IPS-NIHi11 (cell line): ENCODE results near the gene GMPR.

Source experiments
- DNase-seq: peaks from one replicate; pipeline ENCODE4 v3.0.0; 2012; ENCODE audit warnings: mixed read lengths, low spot score

The GMPR gene

DNA sequence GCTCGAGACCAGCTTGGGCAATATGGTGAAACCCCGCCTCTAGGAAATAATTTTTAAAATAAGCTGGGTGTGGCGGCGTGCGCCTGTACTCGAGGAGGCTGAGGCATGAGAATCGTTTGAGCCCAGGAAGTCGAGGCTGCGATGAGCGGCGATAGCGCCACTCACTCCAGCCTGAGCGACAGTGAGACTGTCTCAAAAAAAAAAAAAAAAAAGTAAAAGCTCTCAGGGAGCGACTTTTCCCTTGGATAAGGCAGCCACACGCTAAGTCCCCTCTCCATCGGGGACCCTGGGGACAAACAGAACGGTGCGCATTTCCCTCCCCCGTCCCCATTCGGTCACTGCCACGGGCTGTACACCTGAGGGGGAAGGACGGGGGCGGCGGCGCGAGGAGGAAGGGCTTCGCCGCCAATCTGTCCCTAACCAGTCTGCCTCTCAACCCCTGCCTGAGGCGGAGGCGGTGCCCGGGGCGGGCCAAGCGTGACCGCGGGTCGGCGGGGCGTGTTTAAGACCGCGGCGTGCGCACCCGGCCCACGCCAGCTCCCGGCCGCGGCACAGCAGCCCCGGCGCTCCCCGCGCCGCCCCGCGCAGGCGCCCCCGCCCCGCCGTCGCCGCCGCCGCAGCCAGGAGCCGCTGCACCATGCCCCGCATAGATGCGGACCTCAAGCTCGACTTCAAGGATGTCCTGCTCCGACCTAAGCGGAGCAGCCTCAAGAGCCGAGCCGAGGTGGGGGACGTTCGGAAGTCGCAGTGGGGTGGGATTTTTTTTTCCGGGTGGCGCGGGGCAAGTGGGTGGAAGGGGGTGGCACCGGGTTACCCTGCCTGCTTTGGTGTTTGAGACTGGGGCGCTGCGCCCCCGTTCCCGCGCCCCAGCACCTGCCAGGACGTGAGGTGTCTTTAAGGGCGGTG is at the start of gene GMPR:
Gene GMPR, plus strand, starts transcription at position 531 of the 906 bp plus-strand sequence. Its CDS starts 107 bp downstream, at position 638.
- DNase-seq, result peak; percentile 76

DNA sequence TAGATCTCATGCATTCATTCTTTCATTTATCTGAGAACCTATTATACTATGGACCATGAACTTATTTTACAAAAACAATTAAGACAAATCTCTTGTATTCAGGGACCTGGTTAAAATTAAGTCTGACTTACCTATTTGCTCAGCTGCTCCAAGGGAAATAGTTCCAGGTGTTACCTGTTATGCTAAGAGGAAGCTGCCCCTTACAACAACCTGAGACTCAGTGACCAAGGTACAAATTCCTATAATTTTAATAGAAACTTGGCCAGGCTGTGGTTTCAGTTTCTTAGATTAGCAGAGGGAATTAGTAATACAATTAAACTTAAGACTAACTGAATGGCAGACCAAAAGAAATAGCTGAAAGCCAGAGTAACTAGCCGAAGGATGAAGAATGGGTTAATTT is 48.2 kb upstream of the GMPR start:
- no peak for DNase-seq

DNA sequence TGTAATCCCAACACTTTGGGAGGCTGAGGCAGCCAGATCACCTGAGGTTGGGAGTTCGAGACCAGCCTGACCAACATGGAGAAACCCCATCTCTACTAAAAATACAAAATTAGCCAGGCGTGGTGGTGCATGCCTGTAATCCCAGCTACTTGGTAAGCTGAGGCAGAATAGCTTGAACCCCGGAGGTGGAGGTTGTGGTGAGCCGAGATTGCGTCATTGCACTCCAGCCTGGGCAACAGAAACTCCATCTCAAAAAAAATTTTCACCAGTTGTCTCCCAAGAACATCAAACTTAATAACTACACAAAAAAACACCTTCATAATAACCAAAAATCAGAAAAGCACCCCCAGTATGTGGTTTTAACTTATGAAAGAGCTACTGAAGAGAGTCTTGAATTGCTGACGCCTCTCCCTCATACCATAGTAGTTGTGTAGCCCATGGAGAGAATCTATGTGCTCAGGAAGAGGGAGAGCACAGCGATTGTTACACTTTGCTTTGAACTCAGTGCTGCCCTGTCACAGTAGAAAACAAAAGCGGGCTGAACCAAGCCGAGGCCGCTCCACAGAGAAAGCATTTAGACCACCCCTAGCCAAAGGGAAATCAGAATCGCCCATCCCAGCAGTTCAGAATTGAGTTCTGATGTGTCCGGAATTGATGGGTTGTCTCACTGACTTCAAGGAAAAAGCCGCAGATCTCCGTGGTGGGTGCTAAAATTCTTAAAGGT is 42.0 kb upstream of the GMPR start:
- no peak for DNase-seq

DNA sequence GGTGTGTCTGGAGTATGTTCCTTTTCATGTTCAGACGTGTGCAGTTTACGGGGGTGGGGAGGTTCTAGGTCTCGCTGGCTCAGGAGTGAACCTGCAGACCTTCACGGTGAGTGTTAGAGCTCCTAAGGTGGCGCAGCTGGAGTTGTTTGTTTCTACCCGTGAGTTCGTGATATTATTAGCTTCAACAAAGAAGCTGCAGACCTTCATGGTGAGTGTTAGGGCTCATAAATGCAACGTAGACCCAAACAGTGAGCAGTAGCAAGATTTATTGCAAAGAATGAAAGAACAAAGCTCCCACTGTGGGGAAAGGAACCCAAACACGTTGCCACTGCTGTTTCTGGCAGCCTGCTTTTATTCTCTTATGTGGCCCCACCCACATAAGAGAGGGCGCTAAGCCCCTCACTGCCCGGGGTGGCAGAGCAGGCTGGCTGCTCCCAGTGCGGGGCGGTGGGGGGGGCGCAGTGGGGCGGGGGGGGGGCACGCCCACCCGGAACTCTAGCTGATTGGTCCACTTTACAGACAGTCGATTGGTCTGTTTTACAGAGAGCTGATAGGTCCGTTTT is 41.3 kb upstream of the GMPR start:
- DNase-seq, result no peak

DNA sequence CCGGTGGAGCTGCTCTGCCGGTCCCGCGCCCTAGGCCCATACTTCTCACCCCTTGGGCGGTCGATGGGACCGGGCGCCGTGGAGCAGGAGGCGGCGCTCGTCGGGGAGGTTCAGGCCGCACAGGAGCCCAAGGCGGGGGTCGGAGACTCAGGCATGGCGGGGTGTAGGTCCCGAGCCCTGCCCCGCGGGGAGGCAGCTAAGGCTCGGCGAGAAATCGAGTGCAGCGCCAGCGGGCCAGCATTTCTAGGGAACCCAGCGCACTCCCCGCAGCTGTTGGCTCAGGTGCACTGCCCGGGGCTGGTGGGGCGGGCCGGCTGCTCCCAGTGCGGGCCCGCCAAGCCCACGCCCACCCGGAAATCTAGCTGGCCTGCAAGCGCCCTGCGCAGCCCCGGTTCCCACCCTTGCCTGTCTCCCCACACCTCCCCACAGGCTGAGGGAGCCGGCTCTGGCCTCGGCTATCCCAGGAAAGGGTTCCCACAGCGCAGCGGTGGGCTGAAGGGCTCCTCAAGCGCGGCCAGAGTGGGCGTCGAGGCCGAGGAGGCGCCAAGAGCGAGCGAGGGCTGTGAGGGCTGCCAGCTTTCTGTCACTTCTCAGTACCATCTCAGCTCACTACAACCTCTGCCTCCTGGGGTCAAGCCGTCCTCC is 40.2 kb upstream of the GMPR start:
- DNase-seq, result no peak

DNA sequence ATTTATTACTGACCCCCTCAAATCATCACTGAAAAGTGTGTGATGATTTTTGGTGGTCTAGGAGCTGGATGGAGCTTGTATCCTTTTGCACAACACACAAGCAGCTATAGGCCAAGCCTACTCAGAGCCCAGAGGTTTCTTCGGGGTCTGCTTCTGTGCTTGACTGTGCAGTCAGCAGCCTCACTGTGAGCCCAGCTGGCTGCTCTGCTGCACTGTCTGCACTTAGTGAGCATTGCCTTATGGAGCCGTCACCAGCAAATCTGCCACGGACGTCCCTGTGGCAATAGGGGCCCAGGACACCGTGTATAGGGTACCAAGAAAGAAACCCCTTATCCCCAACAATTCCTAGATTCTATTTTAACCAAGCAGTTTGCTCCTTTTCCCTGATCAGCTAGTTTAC is 38.6 kb upstream of the GMPR start:
- DNase-seq, result no peak

DNA sequence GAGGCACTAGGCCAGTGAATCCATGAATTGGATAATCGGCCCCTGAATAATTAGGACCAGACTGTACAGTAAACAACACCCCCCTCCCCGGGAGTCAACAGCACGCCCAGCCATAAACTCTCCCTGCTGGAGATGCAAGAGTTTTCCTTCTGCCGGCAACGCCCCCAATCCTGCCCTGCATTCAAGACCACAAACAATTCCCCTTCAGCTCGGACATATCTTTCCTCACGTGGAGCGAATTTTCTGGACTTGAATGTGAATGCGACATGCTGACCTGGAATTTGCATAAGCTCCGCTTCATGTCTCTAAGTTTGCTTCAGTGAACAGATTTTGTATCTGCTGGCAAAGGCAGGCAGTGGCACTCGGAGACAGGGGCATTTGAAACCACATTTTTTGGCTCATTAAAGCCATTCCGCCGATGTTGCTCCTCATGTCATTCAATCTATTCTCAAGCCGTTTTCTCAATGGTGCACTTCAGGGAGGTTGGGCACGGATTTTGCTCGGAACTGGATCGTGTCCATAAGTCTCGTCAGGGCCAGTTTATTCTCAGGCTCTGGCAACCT is 38.0 kb upstream of the GMPR start:
- DNase-seq, result no peak

DNA sequence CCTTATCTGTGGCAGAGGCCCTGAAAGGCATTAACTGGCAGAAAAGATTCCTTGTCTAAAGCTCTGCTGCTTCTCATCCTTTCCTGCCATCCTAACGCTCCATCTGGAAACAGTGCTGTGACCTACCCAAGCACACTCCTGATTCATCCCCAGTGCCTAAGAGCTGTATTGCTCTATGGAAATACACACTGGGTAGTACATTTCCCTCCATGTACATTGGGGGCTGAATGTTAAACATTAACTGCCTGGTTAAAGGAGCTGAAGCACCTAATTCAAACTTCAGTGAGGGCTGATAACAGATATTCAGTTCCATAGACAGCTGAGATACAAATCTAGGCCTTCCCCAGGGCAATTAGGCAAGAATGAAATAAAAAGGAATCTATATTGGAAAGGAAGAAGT is 36.7 kb upstream of the GMPR start:
- no peak for DNase-seq

DNA sequence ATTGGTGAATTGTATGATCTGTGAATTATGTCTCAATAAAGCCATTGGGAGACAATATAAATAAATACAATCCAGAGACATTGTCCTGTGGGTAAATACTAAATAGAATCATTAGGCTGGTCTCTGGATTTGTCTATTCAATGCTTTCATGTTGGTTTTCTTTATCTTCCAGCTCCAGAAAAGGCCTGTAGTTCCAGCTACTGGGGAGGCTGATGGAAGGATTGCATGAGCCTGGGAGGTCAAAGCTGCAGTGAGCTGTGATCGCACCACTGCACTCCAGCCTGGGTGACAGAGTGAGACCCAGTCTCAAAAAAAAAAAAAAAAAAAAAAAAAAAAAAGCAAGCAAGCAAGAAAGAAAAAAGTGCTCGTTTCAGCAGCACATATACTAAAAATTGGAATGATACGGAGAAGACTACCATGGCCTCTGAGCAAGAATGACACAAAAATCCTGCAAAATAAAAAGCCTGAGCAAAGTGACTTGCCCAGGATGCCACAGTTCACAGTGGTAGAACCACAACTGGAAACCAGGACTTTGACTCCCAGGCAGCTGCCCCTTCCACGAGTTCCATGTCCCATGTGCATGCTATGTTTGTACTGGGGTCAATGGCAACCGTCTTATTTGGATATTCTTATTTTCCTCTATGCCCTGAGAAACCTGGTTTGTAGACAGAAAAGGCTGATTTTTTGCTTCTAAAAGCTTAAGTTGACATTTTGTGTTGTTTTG is 33.6 kb upstream of the GMPR start:
- DNase-seq, result no peak

DNA sequence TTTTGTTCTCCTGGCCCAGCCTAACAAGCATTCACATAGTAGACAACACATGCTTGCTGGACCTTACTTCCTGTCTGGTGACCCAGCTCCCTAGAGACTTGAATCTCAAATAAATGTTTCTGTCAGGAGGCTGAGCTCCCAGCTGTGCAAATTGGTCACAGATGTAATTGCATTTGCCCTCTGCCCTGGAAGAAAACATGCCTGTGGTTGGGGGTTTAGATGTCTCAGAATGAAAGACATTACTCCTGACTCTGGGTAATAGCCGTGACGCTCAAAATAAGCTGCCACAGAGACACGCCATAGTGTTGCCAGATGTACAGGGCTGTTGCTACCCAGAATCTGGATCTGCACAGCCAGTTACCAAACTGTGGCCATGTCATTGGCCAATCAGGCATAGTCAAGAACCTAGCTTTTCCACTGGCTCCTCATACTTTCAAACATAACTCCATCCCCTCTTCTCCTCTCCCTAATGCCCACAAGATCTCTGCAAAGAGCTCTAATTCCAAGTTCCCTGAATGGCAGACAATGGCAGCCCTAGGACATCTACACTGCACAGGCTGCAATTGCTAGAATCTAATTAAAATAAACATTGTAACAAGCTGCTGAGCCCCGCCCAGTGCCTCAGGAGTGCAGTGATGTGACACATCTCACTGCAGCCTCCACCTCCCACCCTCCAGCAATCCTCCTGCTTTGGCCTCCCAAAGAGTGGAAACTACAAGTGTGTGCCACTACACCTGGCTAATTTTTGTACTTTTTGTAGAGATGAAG is 32.8 kb upstream of the GMPR start:
- no peak for DNase-seq

DNA sequence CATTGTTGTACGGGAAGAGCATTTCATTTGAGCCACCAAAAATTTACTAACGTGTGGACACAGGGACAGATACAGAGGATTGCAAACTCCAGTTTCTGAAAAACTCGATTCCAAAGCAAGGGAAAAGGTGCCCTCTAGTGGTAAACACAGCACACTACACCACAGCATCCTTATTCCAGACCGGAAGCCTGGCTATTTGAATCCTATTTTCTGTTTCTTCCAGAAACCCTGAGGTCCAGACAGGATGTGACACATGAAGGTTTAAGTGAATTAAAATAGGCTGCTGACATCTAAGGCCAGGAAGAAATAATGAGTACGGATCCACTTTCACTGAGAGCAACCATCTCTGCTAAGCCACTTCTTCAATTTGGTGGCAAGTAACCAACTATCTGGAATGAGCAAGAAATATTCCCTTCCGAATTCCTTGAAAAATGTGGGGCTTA is 31.8 kb upstream of the GMPR start:
- DNase-seq, result peak; percentile 79

DNA sequence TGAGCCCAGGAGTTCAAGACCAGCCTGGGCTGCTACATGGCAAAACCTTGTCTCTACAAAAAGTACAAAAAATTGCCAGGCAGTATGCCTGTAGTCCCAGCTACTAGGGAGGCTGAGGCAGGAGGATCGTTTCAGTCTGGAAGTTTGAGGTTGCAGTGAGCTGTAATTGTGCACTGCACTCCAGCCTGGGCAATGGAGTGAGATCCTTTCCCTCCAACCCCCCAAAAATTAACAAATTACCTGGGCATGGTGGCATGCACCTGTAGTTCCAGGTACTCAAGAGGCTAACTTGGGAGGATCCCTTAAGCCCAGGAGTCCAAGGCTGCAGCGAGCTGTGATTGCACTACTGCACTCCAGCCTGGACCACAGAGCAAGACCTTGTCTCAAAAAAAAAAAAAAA is 29.4 kb upstream of the GMPR start:
- no peak for DNase-seq

DNA sequence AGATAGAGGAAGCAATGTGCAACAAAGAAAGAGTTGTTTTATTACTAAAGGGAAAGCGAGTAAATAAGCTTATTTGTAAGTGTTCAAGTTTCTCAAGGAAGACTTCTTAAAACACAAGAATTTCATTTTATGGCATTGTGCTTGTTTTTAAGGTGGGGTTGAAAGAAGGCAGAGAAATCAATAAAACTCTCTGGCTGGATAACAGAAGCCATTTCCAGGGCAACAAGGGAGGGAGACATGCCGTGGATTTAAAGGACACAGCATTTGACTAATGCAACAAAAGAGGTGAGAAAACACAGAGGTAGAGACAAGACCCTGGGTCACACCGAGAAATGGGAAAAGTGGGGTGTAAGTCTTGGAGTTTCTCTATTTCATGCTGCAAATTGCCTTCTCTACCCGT is 28.8 kb upstream of the GMPR start:
- DNase-seq, result no peak

DNA sequence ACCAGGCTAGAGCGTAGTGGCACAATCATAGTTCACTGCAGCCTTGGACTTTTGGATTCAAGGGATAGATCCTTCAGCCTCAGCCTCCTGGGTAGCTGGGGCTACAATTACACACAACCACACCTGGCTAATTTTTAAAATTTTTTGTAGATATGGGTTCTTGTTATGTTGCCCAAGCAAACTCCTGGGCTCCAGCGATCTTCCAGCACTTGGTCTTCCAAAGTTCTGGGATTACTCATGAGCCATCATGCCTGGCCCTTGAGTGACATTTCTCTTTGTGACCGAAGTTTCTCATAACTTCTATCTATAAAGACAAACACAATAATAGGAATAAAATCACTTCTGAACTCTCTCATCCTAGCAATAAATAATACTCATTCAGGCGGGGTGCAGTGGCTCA is 26.1 kb upstream of the GMPR start:
- DNase-seq, result no peak

DNA sequence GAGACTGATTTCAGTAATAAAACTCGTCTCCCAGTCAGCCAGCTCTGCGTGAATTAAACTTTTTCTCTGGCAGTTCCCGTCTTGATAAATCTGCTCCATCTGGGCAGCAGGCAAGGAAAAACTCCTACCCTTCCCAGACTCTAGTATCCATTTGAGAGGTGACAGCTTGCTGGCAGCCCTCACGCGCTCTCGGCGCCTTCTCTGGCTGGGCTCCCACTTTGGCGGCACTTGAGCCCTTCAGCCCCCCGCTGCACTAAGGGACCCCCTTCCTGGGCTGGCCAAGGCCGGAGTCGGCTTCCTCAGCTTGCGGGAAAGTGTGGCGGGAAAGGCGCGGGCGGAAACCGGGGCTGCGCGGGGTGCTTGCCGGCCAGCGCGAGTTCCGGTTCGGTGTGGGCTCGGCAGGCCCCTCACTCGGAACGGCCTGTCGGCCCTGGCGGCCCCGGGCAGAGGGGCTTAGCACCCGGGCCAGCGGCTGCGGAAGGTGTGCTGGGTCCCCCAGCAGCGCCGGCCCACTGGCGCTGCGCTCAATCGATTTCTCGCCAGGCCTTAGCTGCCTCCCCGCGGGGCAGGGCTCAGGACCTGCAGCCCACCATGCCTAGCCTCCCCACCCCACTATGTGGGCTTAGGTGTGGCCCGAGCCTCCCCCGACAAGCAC is 21.8 kb upstream of the GMPR start:
- DNase-seq, result no peak

DNA sequence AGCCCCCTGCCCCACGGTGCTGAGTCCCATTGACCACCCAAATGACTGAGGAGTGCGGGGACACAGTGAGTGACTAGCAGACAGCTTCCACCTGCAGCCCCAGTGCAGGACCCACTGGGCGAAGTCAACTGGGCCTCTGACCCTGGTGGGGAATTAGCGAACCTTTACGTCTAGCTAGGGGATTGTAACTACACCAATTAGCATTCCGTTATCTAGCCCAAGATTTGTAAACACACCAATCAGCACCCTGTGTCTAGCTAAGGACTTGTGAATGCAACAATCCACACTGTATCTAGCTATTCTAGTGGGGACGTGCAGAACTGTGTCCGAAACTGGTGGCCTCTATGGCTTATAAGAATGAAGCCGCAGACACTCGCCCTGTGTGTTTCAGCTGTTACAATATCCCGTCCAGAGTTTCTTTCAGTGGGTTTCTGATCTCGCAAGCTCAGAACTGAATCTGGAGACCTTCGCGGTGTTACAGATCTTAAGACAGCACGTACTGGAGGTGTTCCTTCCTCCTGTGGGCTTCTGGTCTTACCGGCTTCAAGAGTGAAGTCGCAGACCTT is 21.1 kb upstream of the GMPR start:
- no peak for DNase-seq

DNA sequence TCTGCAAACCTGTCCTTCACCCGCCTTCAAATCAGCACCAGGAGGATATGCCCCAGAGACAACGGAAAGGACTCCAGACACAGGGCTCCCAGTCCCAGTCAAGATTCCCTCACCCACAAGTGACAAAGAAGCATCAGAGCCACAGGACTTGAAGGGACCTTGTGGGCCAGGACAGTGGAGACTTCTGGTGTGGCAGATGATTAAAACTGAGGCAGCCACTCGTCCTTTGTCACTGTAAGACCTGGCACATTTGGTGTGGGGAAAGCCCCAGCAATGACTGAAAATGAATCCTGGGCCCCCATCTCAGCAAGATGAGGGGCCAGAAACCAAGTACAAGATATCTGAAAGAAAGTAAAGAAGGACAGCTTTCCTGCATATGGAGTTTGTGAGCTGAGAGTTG is 15.6 kb upstream of the GMPR start:
- DNase-seq, result no peak

DNA sequence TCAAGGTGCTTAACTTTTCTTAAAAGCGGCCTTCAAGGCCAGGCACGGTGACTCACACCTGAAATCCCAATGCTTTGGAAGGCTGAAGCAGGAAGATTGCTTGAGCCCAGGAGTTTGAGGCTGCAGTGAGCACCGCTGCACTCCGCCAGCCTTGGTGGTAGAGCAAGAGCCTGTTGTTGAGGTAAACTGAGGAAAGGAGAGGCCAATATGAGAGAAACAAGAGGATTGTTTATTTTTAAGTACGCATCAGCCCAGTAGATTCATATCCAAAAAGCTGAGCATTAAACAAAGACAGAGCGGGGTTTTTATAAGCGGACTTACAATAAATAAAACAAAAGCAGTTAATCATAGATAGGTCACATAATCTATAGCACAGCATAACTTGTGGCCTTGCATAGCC is 15.0 kb upstream of the GMPR start:
- no peak for DNase-seq

DNA sequence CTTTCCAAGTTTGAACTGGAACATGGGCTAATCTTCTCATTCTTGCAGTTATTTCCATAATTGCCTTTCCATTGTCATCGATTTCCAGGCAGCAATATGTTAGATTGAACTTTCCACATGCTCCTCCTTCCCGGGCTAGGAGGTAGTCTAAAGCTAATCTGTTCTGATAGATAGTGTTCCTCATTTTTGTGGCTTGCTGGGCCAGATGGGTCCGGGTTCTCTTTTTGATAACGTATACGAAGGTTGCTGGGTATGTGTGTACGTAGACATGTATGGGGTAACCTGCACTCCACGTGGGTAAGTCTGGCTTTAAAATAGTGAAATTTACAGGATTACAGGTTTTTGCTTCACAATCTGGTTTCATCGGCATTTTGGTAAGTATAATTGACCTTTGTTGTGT is 14.0 kb upstream of the GMPR start:
- DNase-seq, result no peak
